Upper lobe of left lung (tissue), 4 donors: ENCODE measurements around the gene NLRP10.

Source experiments
- CTCF ChIP-seq, 6 experiments: fragments of 450-650 bp in 4 of 6; fragments of 200-600 bp in 2 of 6; sonication (generic) in 2 of 6; IDR thresholded peaks; one replicate each; pipeline ENCODE4 v1.5.1; 2016 to 2019; ENCODE audit warnings: antibody characterized with exemption in 6 of 6
- POLR2AphosphoS5 ChIP-seq, 2 donors: sonication (generic); formaldehyde crosslinking; IDR thresholded peaks; one replicate each; pipeline ENCODE4 v1.5.1; 2017; ENCODE audit warnings: antibody characterized with exemption in 2 of 2

- TF ChIP-seq CTCF (IDR thresholded peaks at IDR 0.05): no peak
- no peak for TF ChIP-seq POLR2AphosphoS5 (IDR thresholded peaks at IDR 0.05)
These were observed 10.1 kb downstream of the NLRP10 start for GRCh38 chr11:7955191-7955590.
